PC-9 (cell line): ENCODE measurements around the gene UBXN10.

Source experiments
- CTCF ChIP-seq: fragments of 200-600 bp; sonication (generic); conservative IDR thresholded peaks from 2 replicates; pipeline ENCODE4 v1.6.1; 2017; ENCODE audit warnings: mixed run types, antibody characterized with exemption, mild to moderate bottlenecking, moderate library complexity
- EZH2 ChIP-seq: fragments of 200-600 bp; sonication (generic); IDR thresholded peaks from 2 replicates; pipeline ENCODE4 v1.8.0; 2017; ENCODE audit warnings: antibody characterized with exemption, low read depth

DNA sequence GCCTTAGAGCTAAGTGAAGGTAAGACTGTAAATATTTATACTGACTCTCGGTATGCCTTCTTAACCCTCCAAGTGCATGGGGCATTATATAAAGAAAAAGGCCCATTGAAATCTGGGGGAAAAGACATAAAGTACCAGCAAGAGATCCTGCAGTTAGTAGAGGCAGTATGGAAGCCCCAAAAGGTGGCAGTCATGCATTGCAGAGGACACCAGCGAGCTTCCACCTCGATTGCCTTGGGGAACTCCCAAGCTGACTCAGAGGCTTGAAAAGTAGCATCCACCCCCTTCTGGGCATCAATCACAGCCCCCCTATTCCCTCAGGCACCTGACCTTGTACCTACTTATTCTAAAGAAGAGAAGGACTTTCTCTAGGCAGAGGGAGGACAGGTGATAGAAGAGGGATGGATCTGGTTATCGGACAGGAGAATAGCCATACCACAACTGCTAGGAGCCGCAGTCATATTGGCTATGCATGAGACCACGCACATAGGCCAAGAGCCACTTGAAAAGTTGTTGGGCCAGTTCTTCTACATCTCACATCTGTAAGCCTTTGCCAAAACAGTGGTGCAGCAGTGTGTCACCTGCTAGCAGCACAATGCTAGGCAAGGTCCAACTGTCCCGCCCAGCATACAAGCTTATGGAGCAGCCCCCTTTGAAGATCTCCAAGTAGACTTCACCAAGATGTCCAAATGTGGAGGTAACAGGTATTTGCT is 27.4 kb upstream of the UBXN10 start:
- TF ChIP-seq CTCF (no peak; the same call in 1 of the 2 replicates), EZH2 (no peak)
